A549 (cell line): Measurements from ENCODE around the gene ELOVL5. TPM values are rescaled to one million over a fixed set of nuclear protein-coding genes. Genes with fewer than 3 reads are reported as not detected.

Experiments used
- ATAC-seq, 2 experiments: fragments of 200-7000 bp in 1 of 2; fragments of >200 bp in 1 of 2; cut with Nextera tagmentation in 1 of 2; cut with Tn5 transposase in 1 of 2; 3 replicates each; pipeline versions ENCODE4 v1.8.0 to v1.9.1; 2018 to 2020; ENCODE audit warnings: mild to moderate bottlenecking in 1 of 2, moderate library complexity in 1 of 2
- CTCF ChIA-PET: fragments of 300-600 bp; sonication (Branson Sonifier 250); formaldehyde crosslinking; extraction: SDS; loops from one replicate; lab custom pipeline; 2021; ENCODE audit warnings: antibody characterized with exemption, inconsistent platforms; lab: Yijun Ruan, JAX
- POLR2A ChIA-PET: fragments of 350-600 bp; formaldehyde crosslinking; extraction: SDS; loops from one replicate; lab custom pipeline; 2021; ENCODE audit warnings: antibody characterized with exemption, inconsistent platforms; lab: Yijun Ruan, JAX
- DNase-seq, 2 experiments: peaks; one replicate each; pipeline versions ENCODE4 v3.0.0 to v3.0.0-alpha.2; 2011 to 2016; ENCODE audit warnings: low read depth in 1 of 2, low spot score in 1 of 2
- FAIRE-seq: peaks from 2 replicates; lab custom pipeline; 2011; peaks lifted over from hg19 to GRCh38; lab: Jason Lieb, UNC
- H3K27ac ChIP-seq, 2 experiments: fragments of >200 bp; sonication (Bioruptor Twin); formaldehyde crosslinking; 3 replicates each; pipeline ENCODE4 v1.5.1; 2016 to 2017
- H3K4me1 ChIP-seq: fragments of >200 bp; sonication (Bioruptor Twin); formaldehyde crosslinking; 3 replicates; pipeline ENCODE4 v1.6.1; 2016
- H3K4me2 ChIP-seq: fragments of >200 bp; sonication (Bioruptor Twin); formaldehyde crosslinking; 3 replicates; pipeline ENCODE4 v1.6.1; 2016
- H3K4me3 ChIP-seq: fragments of >200 bp; sonication (Bioruptor Twin); formaldehyde crosslinking; 3 replicates; pipeline ENCODE4 v1.5.1; 2016
- H3K9me3 ChIP-seq: fragments of >200 bp; sonication (Bioruptor Twin); formaldehyde crosslinking; 3 replicates; pipeline ENCODE4 v1.6.1; 2016
- BHLHE40 ChIP-seq: IDR thresholded peaks from 2 replicates; pipeline ENCODE4 v1.6.1; 2012; ENCODE audit warnings: low read depth, low read length, inconsistent platforms
- CBX2 ChIP-seq: fragments of 200-600 bp; sonication (generic); IDR thresholded peaks from 2 replicates; pipeline ENCODE4 v1.6.1; 2016; ENCODE audit warnings: low read depth, mild to moderate bottlenecking, borderline replicate concordance
- CBX8 ChIP-seq: fragments of 200-600 bp; sonication (generic); IDR thresholded peaks from 2 replicates; pipeline ENCODE4 v1.6.1; 2016
- CEBPB ChIP-seq, 2 experiments: fragments of >200 bp in 1 of 2; sonication (Bioruptor Twin) in 1 of 2; formaldehyde crosslinking in 1 of 2; IDR thresholded peaks; 2 replicates each; pipeline ENCODE4 v1.6.1; 2012 to 2016
- CHD2 ChIP-seq: fragments of 150-350 bp; IDR thresholded peaks from 2 replicates; pipeline ENCODE4 v1.6.1; 2014; ENCODE audit warnings: low read length; ENCODE audit not compliant: partially characterized antibody
- CHD4 ChIP-seq: fragments of 200-600 bp; sonication (generic); IDR thresholded peaks from 2 replicates; pipeline ENCODE4 v1.6.1; 2016; ENCODE audit warnings: antibody characterized with exemption, mild to moderate bottlenecking, borderline replicate concordance
- CTCF ChIP-seq: fragments of >200 bp; sonication (Bioruptor Twin); formaldehyde crosslinking; IDR thresholded peaks from 3 replicates; pipeline ENCODE4 v1.5.1; 2016
- E2F6 ChIP-seq: IDR thresholded peaks from 2 replicates; pipeline ENCODE4 v1.6.1; 2012; ENCODE audit warnings: low read depth, borderline replicate concordance
- FOSL2 ChIP-seq, 2 experiments: fragments of 450-650 bp in 1 of 2; fragments of >200 bp in 1 of 2; sonication (Bioruptor Twin) in 1 of 2; formaldehyde crosslinking; IDR thresholded peaks; 2 replicates each; pipeline versions ENCODE4 v1.5.0 to v1.6.1; 2016 to 2020; ENCODE audit warnings: mild to moderate bottlenecking in 1 of 2, moderate library complexity in 1 of 2
- GATA3 ChIP-seq: IDR thresholded peaks from 2 replicates; pipeline ENCODE4 v1.6.1; 2012; ENCODE audit warnings: borderline replicate concordance
- HDAC2 ChIP-seq: fragments of 200-600 bp; sonication (generic); IDR thresholded peaks from 2 replicates; pipeline ENCODE4 v1.6.1; 2016
- HEYL ChIP-seq: fragments of 250-450 bp; sonication (Bioruptor Pico); IDR thresholded peaks from 2 replicates; pipeline ENCODE4 v1.8.0; 2021; ENCODE audit warnings: mild to moderate bottlenecking, moderate library complexity
- HOXA7 ChIP-seq: fragments of 250-450 bp; sonication (Bioruptor Pico); IDR thresholded peaks from 2 replicates; pipeline ENCODE4 v1.5.0; 2020; ENCODE audit warnings: mild to moderate bottlenecking, moderate library complexity
- JUN ChIP-seq, 2 experiments: fragments of >200 bp; sonication (Bioruptor Twin); formaldehyde crosslinking; IDR thresholded peaks; 2 replicates in 1 of 2; 3 replicates in 1 of 2; pipeline ENCODE4 v1.6.1; 2016 to 2017
- JUNB ChIP-seq: fragments of >200 bp; sonication (Bioruptor Twin); formaldehyde crosslinking; IDR thresholded peaks from 2 replicates; pipeline ENCODE4 v1.6.1; 2016
- MAFK ChIP-seq: fragments of 450-650 bp; IDR thresholded peaks from 2 replicates; pipeline ENCODE4 v1.6.1; 2014; ENCODE audit not compliant: partially characterized antibody
- MYC ChIP-seq: IDR thresholded peaks from 2 replicates; pipeline ENCODE4 v1.6.1; 2012; ENCODE audit warnings: mild to moderate bottlenecking, inconsistent platforms, low read length, improper control_type of control experiment, borderline replicate concordance
- NR3C1 ChIP-seq: fragments of >200 bp; sonication (Bioruptor Twin); formaldehyde crosslinking; IDR thresholded peaks from 3 replicates; pipeline ENCODE4 v1.6.1; 2017
- PBX3 ChIP-seq: IDR thresholded peaks from 2 replicates; pipeline ENCODE4 v1.6.1; 2012
- POLR2A ChIP-seq: IDR thresholded peaks from 2 replicates; pipeline ENCODE4 v1.6.1; 2012; ENCODE audit warnings: mild to moderate bottlenecking, low read length
- POLR2AphosphoS2 ChIP-seq: conservative IDR thresholded peaks from 2 replicates; pipeline ENCODE4 v1.6.1; 2012; ENCODE audit warnings: low read length, improper control_type of control experiment, inconsistent platforms
- RAD21 ChIP-seq, 2 experiments: fragments of >200 bp in 1 of 2; sonication (Bioruptor Twin) in 1 of 2; formaldehyde crosslinking in 1 of 2; IDR thresholded peaks in 1 of 2; conservative IDR thresholded peaks in 1 of 2; 2 replicates in 1 of 2; 3 replicates in 1 of 2; pipeline ENCODE4 v1.6.1; 2012 to 2018; ENCODE audit warnings: inconsistent platforms in 1 of 2
- RCOR1 ChIP-seq: fragments of 150-350 bp; IDR thresholded peaks from 2 replicates; pipeline ENCODE4 v1.6.1; 2014; ENCODE audit warnings: antibody characterized with exemption, low read length, low read depth
- REST ChIP-seq: fragments of 200-600 bp; sonication (generic); IDR thresholded peaks from 2 replicates; pipeline ENCODE4 v1.6.1; 2016; ENCODE audit warnings: antibody characterized with exemption, mild to moderate bottlenecking, moderate library complexity
- RNF2 ChIP-seq: fragments of 200-600 bp; sonication (generic); IDR thresholded peaks from 2 replicates; pipeline ENCODE4 v1.6.1; 2016; ENCODE audit warnings: low read depth, mild to moderate bottlenecking, antibody characterized with exemption, moderate library complexity, borderline replicate concordance
- SMC3 ChIP-seq: fragments of >200 bp; sonication (Bioruptor Twin); formaldehyde crosslinking; IDR thresholded peaks from 3 replicates; pipeline ENCODE4 v1.6.1; 2018; ENCODE audit warnings: inconsistent platforms
- SREBF2 ChIP-seq: fragments of 450-650 bp; IDR thresholded peaks from 2 replicates; pipeline ENCODE4 v1.6.1; 2014; ENCODE audit warnings: mild to moderate bottlenecking, moderate library complexity
- USF2 ChIP-seq: fragments of 450-650 bp; IDR thresholded peaks from 2 replicates; pipeline ENCODE4 v1.6.1; 2014; ENCODE audit warnings: antibody characterized with exemption
- ZFP36 ChIP-seq: fragments of 450-650 bp; IDR thresholded peaks from 2 replicates; pipeline ENCODE4 v1.6.1; 2014; ENCODE audit warnings: borderline replicate concordance; ENCODE audit not compliant: partially characterized antibody
- WGBS: methylation state at CpG from one replicate; pipeline ENCODE4 v1.1.6; 2017; ENCODE audit errors: missing lambda C conversion rate; 5-methylcytosine and 5-hydroxymethylcytosine counted together
- polyA plus RNA-seq, 4 experiments: library from polyadenylated mRNA; depleted of rRNA in 3 of 4; stranded (reverse); fragments of >200 nt; fragmentation: RNase III in 1 of 4; extraction: RNeasy Plus Mini Kit Qiagen cat#74134 plus additional on column Dnase treatment in 1 of 4; gene quantifications; 2 replicates in 3 of 4; 3 replicates in 1 of 4; pipeline ENCODE4 v1.2.3, GENCODE V29; 2011 to 2017

The ELOVL5 gene
- polyA plus RNA-seq, 2 of the 4 experiments (the other 2 are of a cell fraction) = 90.9 to 95.4 TPM

GRCh38 chr6:53299331-53300005 is 49.3 kb downstream of the ELOVL5 start:
- CTCF ChIA-PET = no interaction called here
- TF ChIP-seq CHD4 (no peak), PBX3 (no peak), E2F6 (no peak), CTCF (no peak), HEYL (no peak), CBX2 (no peak), POLR2AphosphoS2 (no peak), REST (no peak), FOSL2 (IDR thresholded peaks at IDR 0.05) (no peak), FOSL2 (CRISPR knock-in tag; IDR thresholded peaks at IDR 0.05) (no peak), BHLHE40 (no peak), CEBPB (IDR thresholded peaks at IDR 0.05) (no peak), MYC (no peak), SREBF2 (no peak), CHD2 (no peak), JUN (IDR thresholded peaks at IDR 0.05) (no peak), RCOR1 (no peak), CBX8 (no peak), POLR2A (no peak)
- TF ChIP-seq, all 56 proteins: peak for 0
- no peak overlapping the region for H3K4me2 ChIP-seq
- DNase-seq (no peak), FAIRE-seq (no peak), ATAC-seq (no peak)
- H3K4me3 ChIP-seq = no peak overlapping the region
- peaks cover 61% of the 10 kb centered on the region for H3K4me1 ChIP-seq
- no peak overlapping the region; a peak in 1 of 6 replicates for H3K27ac ChIP-seq
- POLR2A ChIA-PET = no interaction called here
- 88% methylated on average over 7 of the region's 7 CpGs for WGBS
- H3K9me3 ChIP-seq = no peaks in the 10 kb centered on the region

- POLR2A ChIA-PET = no interaction called here
- FAIRE-seq = no peak
- TF ChIP-seq NR3C1 (no peak), ZFP36 (no peak), HOXA7 (no peak), GATA3 (no peak), MAFK (no peak), CTCF (no peak), USF2 (no peak), CBX8 (no peak), JUN (IDR thresholded peaks at IDR 0.05) (no peak), HEYL (no peak), JUNB (no peak), HDAC2 (no peak), RNF2 (no peak), RAD21 (conservative IDR thresholded peaks at IDR 0.05 in 1 of 2, IDR thresholded peaks at IDR 0.05 in 1 of 2) (no peak), SMC3 (no peak)
Observed at GRCh38 chr6:53297004-53297403, 51.7 kb downstream of the ELOVL5 start.

More at GRCh38 chr6:53297004-53297403, 51.7 kb downstream of the ELOVL5 start:
- Histone ChIP-seq H3K4me1 (peaks cover 38% of the 10 kb centered on the region), H3K27ac (no peak overlapping the region), H3K4me3 (no peak overlapping the region), H3K4me2 (no peak overlapping the region), H3K9me3 (no peaks in the 10 kb centered on the region)
- CTCF ChIA-PET = interaction anchor here (1.0 to 1.3 kb wide), 2 partner anchors 15 to 23 kb away, joined by 3 read pairs; no protein-coding TSS in a partner anchor
- 90% methylated on average over 4 of the region's 4 CpGs for WGBS
- no peak for DNase-seq
- ATAC-seq = no peak
